ENCODE measurements around the gene EBPL. TPM values are rescaled to one million over a fixed set of nuclear protein-coding genes. Genes with fewer than 3 reads are reported as not detected.

The EBPL gene
- total RNA-seq, 1 experiment from 2014 or later = 105 TPM

- H3K4me1 Mint-ChIP-seq (ENCODE audit: low read depth, unreplicated experiment) = no peaks in the 10 kb centered on the region
- no peaks in the 10 kb centered on the region for H3K27me3 ChIP-seq (replicated peaks; ENCODE audit: control insufficient read depth, insufficient read depth, low read length)
- H3K27me3 Mint-ChIP-seq (ENCODE audit: insufficient read depth, unreplicated experiment) = no peaks in the 10 kb centered on the region
- H3K9me3 Mint-ChIP-seq (ENCODE audit: unreplicated experiment) = no peaks in the 10 kb centered on the region
- no peaks in the 10 kb centered on the region for H3K36me3 Mint-ChIP-seq (ENCODE audit: insufficient read depth, unreplicated experiment)
- H3K36me3 ChIP-seq (ENCODE audit: control insufficient read depth, insufficient read depth, low read length) = no peaks in the 10 kb centered on the region; the same call in 1 of the 2 replicates
- ChIA-PET CTCF (no interaction called here), POLR2A (no interaction called here)
- no peaks in the 10 kb centered on the region for H3K9me3 ChIP-seq
- no peak for DNase-seq
- H3K4me3 Mint-ChIP-seq (ENCODE audit: unreplicated experiment) = no peak overlapping the region
- H3K4me1 ChIP-seq = no peaks in the 10 kb centered on the region
- no peak overlapping the region for H3K27ac Mint-ChIP-seq (ENCODE audit: unreplicated experiment)
- intact Hi-C loops (cut with micrococcal nuclease; ENCODE audit: unreplicated experiment) = loop anchor here (2.0 kb wide), 1 partner anchor 283 kb away; the partner anchor contains the start of gene SPRYD7
- no TSS peak for BruUV-seq (replicated peaks)
- H3K4me3 ChIP-seq (ENCODE audit: low read depth, low read length) = no peak overlapping the region
- no peak for TF ChIP-seq CTCF (IDR thresholded peaks at IDR 0.05; ENCODE audit: insufficient read depth in 1 of 2, low read depth in 1 of 2, low read length in 1 of 2, severe bottlenecking in 1 of 2, unreplicated experiment in 1 of 2)
Measured at GRCh38 chr13:49653478-49653877, 37.8 kb downstream of the EBPL start.

GRCh38 chr13:49652355-49653305, 38.7 kb downstream of the EBPL start:
- Histone ChIP-seq H3K4me3 (ENCODE audit: low read depth, low read length) (no peak overlapping the region), H3K36me3 (ENCODE audit: control insufficient read depth, insufficient read depth, low read length) (no peaks in the 10 kb centered on the region; the same call in 1 of the 2 replicates), H3K27me3 (replicated peaks; ENCODE audit: control insufficient read depth, insufficient read depth, low read length) (no peaks in the 10 kb centered on the region), H3K9me3 (no peaks in the 10 kb centered on the region), H3K4me1 (no peaks in the 10 kb centered on the region)
- TF ChIP-seq CTCF (IDR thresholded peaks at IDR 0.05; ENCODE audit: insufficient read depth in 1 of 2, low read depth in 1 of 2, low read length in 1 of 2, severe bottlenecking in 1 of 2, unreplicated experiment in 1 of 2) = peak; percentile 75 to 80
- intact Hi-C loops (cut with micrococcal nuclease; ENCODE audit: unreplicated experiment) = loop anchor here (1.0 to 2.0 kb wide), 3 partner anchors 139 to 284 kb away; partner anchors contain the start of gene SPRYD7
- Mint-ChIP-seq H3K27ac (ENCODE audit: unreplicated experiment) (no peak overlapping the region), H3K4me1 (ENCODE audit: low read depth, unreplicated experiment) (no peaks in the 10 kb centered on the region), H3K4me3 (ENCODE audit: unreplicated experiment) (no peak overlapping the region), H3K36me3 (ENCODE audit: insufficient read depth, unreplicated experiment) (no peaks in the 10 kb centered on the region), H3K9me3 (ENCODE audit: unreplicated experiment) (no peaks in the 10 kb centered on the region), H3K27me3 (ENCODE audit: insufficient read depth, unreplicated experiment) (no peaks in the 10 kb centered on the region)
- CTCF ChIA-PET = interaction anchor here (0.6 to 0.7 kb wide), 2 partner anchors 284 to 345 kb away, joined by 3 to 6 read pairs; partner anchors contain the start of genes SPRYD7 and TRIM13
- no TSS peak for BruUV-seq (replicated peaks)
- POLR2A ChIA-PET = interaction anchor here (0.5 kb wide), 1 partner anchor 140 kb away, joined by 4 read pairs; no protein-coding TSS in a partner anchor
- peak; percentile 65 to 72 for DNase-seq

- Mint-ChIP-seq H3K4me1 (ENCODE audit: low read depth, unreplicated experiment) (no peaks in the 10 kb centered on the region), H3K9me3 (ENCODE audit: unreplicated experiment) (no peaks in the 10 kb centered on the region), H3K36me3 (ENCODE audit: insufficient read depth, unreplicated experiment) (no peaks in the 10 kb centered on the region), H3K27me3 (ENCODE audit: insufficient read depth, unreplicated experiment) (no peaks in the 10 kb centered on the region), H3K4me3 (ENCODE audit: unreplicated experiment) (no peak overlapping the region), H3K27ac (ENCODE audit: unreplicated experiment) (no peak overlapping the region)
- no peak overlapping the region for H3K4me3 ChIP-seq (ENCODE audit: low read depth, low read length)
- TF ChIP-seq CTCF (IDR thresholded peaks at IDR 0.05; ENCODE audit: insufficient read depth in 1 of 2, low read depth in 1 of 2, low read length in 1 of 2, severe bottlenecking in 1 of 2, unreplicated experiment in 1 of 2) = no peak
- H3K4me1 ChIP-seq = no peaks in the 10 kb centered on the region
- DNase-seq = no peak
- ChIA-PET CTCF (interaction anchor here (0.5 kb wide), 1 partner anchor 350 kb away, joined by 5 read pairs; no protein-coding TSS in a partner anchor), POLR2A (no interaction called here)
- H3K36me3 ChIP-seq (ENCODE audit: control insufficient read depth, insufficient read depth, low read length) = no peaks in the 10 kb centered on the region; the same call in 1 of the 2 replicates
- no TSS peak for BruUV-seq (replicated peaks)
- no peaks in the 10 kb centered on the region for H3K9me3 ChIP-seq
- H3K27me3 ChIP-seq (replicated peaks; ENCODE audit: control insufficient read depth, insufficient read depth, low read length) = no peaks in the 10 kb centered on the region
- intact Hi-C loops (cut with micrococcal nuclease; ENCODE audit: unreplicated experiment) = loop anchor here (1.0 to 2.0 kb wide), 3 partner anchors 140 to 285 kb away; partner anchors contain the start of gene SPRYD7
Measured at GRCh38 chr13:49651570-49652354, 39.5 kb downstream of the EBPL start.

Data from Caco-2 (cell line).